DMS153 (cell line): ENCODE results near the gene SOCS1.
"Not testable (repeated sequence)": the region's sequence is repeated elsewhere in the genome, so short reads cannot be mapped to it uniquely, and the experiment has no call there.

Source experiments
- DNase-seq: peaks from one replicate; lab custom pipeline; 2025; lab: John Stamatoyannopoulos, UW

Gene SOCS1

DNA sequence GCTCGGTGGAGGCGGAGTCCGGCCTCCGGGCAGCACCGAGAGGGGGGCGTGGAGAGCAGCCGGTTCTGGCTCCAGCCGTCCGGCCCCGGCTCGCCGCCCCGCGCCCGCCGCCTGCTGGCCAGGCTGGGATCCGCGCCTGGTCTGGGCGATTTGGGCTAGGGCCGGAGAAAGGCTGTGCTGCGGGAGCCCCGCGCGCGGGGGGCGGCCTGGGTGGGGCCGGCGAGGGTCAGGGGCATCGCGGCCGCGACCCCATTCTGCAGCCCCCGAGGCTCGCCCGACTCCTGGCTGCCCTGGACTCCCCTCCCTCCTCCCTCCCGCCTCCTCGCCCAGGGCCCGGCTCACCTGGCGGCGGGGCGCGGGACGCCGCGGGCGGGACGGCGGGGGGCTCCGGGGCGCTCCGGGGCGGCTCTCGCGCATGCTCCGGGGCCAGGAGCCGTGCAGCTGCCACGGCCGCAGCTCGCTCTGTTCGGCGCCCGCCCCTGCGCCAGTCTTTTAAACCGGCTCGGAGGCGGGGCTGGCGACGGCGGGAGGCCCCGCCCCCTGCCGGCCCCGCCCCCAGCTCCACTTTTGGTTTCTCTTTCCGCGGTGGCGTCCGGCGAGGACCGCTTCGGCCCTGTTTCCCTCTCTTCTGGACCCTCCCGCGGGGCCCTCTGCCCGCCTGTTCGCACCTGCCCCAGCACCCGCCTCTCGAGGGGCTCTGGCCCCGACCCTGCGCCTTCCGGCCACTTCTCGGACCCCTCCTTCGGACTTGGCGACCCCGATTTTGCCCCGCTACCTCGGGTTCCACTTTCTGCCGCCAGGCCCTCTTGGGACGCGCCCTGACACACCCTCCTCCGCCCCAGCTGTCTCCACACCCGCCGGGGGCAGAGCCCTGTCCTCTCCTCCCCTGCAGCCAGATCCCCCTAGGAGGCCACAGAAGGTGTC lies at the start of gene SOCS1:
TSS of gene SOCS1 (minus strand) at position 468 of the 924 bp plus-strand sequence. CDS start 726 bp downstream, outside the sequence.
- peak; percentile 67 for DNase-seq

GRCh38 chr16:11303405-11304138 lies 47.6 kb upstream of the SOCS1 start:
- peak; percentile 82 for DNase-seq

DNA sequence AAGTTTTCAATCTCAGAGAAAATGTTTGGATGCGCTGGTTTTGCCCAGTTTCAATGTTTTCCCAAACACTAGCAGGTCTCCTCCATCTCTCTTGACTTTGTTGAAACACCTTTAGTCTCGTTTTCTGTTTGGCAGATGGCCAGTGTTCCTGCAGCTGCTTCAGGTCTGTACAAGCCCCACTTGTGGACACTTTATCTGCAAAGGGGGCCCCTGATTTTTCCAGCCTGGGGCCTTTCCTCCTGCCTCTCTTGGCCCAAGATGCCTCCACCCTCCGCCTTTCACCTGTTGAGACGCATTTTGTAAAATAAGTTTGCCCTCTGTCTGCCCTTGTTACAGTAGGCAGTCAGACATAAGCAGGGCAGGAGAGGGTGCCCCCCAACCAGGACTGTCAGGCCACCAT lies 47.0 kb upstream of the SOCS1 start:
- DNase-seq: peak; percentile 77

- DNase-seq: no peak
Observed at GRCh38 chr16:11301645-11302501, 45.9 kb upstream of the SOCS1 start.

DNA sequence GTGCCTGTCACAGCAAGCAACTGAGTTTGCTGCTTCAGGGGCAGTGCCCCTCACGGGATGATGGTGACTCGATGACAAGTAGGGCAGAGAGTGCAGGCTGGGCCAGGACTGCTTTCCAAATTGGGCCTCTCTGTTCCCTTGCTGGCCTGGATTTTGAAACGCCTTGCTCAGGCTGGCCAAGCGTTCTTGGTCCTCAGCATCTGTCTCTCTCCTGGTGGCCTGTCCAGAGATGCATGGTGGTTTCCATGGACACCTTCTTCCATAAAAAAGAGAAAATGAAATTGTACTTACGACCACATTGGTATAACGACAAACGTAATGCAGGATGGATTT lies 44.5 kb upstream of the SOCS1 start:
- no peak for DNase-seq

- no peak for DNase-seq
Observed at GRCh38 chr16:11299865-11300559, 44.0 kb upstream of the SOCS1 start.

GRCh38 chr16:11298950-11299547 lies 43.0 kb upstream of the SOCS1 start:
- not testable (repeated sequence) for DNase-seq

DNA sequence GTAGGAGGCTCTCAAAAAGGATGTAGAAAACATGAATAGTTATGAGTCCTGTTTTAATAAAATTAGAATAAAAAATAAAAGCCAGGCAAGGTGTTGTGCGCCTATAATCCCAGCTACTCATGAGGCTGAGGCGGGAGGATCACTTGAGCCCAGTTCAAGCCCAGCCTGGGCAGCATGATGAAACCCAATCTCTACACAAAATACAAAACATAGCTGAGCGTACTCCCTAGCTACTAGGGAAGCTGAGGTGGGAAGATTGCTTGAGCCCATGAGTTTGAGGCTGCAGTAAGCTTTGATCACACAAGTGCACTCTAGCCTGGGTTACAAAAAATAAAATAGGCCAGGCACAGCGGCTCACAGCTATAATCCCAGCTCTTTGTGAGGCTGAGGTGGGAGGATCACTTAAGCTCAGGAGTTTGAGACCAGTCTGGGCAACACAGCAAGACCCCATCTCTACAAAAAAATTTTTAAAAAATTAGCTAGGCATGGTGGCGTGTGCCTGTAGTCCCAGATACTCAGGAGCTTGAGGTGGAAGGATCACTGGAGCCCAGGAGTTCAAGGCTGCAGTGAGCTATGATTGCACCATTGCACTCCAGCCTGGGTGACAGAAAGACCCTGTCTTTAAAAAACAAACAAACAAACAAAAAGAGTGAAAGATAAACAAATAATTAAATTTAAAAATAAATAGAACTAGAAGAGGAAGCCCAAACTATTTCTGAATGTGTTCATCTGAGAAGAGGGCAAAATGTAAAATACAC lies 42.3 kb upstream of the SOCS1 start:
- DNase-seq: no peak

DNA sequence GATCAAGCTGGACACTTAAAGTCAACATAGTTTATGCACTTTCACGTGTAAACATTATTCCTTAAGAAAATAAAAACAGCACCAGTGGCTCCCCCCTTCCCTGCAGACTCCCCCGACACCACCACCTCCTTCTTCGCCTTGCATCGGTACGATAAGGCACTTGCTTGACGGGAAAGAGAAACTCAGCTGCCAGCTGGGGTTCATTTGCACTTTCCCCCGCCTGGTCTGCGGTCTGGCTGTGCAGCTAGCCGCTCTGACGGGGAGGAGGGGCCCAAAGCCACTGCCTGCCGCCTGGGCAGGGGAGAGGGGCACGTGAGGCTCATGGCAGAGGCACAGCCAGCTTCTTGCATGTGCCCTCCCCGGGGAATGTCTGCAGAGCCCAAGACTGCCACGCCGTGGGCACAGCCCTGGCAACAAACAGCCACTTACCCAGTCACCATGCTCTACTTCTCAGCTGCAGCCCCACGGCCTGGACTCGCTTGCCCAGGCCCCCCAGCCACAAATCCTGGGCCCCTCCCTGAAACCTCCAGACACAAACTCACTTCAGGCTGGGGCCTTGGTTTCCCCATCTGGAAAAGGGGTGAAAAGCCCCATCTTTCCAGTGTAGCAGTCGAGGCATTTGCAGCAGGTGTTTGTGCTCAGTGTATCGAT lies 41.6 kb upstream of the SOCS1 start:
- peak; percentile 85 for DNase-seq

DNA sequence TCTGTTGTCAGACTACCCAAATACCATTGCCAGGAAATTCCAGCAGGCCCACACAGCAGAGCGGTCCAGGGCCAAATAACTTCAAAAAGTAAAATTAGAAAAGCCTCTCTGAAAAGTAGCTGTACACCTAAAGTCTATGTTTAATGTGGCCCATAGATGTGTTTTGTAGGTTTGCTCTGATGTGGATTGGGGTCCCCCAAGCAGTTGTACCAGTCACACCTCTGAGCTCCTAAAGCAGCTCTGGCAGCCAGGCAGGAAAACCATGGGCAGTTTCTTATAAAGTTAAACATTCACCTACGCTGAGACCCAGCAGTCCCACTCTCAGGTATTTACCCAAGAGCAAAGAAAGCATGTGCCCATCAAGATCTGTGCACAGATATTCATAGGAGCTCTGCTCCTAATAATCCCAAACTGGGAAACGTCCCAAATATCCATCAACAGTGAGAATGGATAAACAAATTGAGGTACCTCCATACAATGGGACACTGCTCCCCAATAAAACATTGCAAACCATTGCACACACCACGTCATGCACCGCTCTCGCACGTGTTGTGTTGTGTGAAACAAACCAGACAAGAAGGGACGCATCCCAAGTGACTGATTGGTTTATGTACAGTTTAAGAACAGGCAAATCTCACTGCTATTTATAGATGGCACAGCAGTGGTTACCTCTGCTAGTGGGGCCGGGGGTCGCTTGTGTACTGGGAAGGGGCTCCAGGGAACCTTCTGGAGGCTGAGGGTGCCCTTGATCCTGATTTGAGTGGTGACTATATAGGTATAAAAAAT lies 40.9 kb upstream of the SOCS1 start:
- DNase-seq: no peak

DNA sequence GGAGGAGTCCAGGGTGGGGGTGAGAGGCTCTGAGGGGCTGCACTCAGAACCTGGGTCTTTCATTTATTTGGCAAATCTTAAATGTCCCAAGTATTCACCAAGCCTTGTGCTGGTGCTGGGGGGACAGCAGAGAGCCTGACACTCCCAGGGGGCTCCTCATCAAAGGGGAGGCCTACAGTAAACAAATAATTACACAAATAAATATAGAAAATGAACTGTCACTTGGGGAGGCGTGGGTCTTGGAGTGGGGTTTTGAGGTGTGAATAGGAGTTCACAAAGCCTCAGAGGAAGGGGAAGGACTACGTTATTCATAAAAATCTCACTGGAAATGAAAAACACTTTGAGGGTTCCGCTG lies 40.3 kb upstream of the SOCS1 start:
- DNase-seq: no peak

DNA sequence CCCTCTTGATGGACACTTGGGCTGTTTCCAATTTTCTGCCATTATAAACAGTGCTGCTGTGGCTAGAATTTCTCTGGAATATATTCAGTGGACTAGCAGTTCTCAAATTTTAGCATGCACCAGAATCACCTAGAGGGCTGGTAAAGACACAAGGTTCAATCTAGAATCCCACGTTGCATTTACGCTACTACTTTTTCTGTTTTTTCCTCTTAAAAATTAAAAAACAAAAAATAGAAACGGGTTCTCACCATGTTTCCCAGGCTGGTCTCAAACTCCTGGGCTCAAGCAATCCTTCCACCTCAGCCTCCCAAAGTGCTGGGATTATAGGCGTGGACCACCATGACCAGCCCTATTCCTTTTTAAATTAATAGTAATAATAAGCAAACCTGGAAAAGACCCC lies 39.7 kb upstream of the SOCS1 start:
- no peak for DNase-seq

GRCh38 chr16:11292076-11292748 lies 36.2 kb upstream of the SOCS1 start:
- DNase-seq: no peak

- DNase-seq: no peak
Observed at GRCh38 chr16:11291091-11291703, 35.2 kb upstream of the SOCS1 start.

DNA sequence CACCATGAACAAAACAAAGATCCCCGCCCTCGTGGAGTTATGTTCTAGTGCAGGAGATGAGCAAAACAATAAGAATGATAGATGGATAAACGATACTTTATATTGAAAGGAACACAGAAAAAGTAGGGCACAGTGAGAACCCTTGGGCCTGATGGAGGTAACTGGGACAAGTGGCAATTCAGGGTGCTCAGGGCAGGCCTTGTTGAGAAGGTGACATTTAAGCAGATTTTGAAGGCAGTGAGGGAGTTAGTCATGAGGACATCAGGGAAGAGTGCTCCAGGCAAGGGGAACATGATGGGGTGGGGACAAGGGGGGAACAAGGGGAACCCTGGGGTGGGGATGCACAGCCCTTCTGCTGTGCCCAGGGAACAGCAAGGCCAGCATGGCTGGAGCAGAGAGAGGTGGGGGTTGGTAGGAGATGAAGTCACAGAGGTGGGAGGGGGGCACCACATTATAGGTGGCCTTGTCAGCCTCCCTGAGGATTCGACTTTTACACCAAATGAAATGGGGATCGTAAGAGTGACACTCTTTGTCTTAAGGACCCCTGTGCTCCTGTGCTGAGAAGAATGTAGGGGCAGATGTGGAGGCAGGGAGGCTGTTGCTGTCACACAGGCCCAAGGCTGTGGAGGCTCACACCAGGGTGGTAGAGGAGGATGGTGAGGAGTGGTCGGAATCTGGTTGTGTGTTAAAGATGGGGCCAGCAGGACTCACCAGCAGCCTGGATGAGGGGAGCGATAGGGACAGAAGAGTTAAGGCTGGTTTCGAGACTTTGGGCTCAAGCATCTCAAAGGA lies 34.3 kb upstream of the SOCS1 start:
- DNase-seq: no peak

GRCh38 chr16:11289696-11290095 lies 33.7 kb upstream of the SOCS1 start:
- DNase-seq: not testable (repeated sequence)

GRCh38 chr16:11289202-11289601 lies 33.2 kb upstream of the SOCS1 start:
- no peak for DNase-seq
